Measurements from ENCODE around the gene IL13.

The IL13 gene

DNA sequence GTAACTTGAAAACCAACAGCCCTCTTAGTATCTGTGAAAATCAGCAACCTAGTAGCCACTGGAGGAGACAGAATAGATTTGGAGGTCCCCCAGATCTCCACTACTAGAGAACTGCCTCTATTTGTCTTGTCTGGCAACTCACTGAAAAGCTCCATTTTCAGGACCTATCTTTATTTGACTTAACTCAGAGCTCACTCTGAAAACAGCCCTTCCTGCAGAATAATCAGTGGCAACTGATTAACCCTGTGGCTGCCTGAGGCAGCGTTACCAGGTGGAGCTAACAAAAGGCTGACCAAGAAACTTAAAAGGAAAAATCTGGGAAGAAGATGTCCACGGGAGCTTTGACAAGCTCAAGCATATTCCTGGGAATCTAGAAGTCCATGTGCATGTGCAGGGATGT lies 10.5 kb upstream of the IL13 start:
- TF ChIP-seq EZH2phosphoT487 (IDR thresholded peaks at IDR 0.05; ENCODE audit: borderline replicate concordance, low read length), result no peak
- TF ChIP-seq, protein P1, sequence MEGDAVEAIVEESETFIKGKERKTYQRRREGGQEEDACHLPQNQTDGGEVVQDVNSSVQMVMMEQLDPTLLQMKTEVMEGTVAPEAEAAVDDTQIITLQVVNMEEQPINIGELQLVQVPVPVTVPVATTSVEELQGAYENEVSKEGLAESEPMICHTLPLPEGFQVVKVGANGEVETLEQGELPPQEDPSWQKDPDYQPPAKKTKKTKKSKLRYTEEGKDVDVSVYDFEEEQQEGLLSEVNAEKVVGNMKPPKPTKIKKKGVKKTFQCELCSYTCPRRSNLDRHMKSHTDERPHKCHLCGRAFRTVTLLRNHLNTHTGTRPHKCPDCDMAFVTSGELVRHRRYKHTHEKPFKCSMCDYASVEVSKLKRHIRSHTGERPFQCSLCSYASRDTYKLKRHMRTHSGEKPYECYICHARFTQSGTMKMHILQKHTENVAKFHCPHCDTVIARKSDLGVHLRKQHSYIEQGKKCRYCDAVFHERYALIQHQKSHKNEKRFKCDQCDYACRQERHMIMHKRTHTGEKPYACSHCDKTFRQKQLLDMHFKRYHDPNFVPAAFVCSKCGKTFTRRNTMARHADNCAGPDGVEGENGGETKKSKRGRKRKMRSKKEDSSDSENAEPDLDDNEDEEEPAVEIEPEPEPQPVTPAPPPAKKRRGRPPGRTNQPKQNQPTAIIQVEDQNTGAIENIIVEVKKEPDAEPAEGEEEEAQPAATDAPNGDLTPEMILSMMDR (IDR thresholded peaks at IDR 0.05; ENCODE audit: low read depth, low read length, poor library complexity, severe bottlenecking), result no peak
- Histone ChIP-seq H3K27me3 (ENCODE audit: control insufficient read depth, low read length) (0 out of 2 replicates have a peak, but pooled peaks cover 2% of the 10 kb centered on the region), H3K4me3 (ENCODE audit: low read length) (no peak overlapping the region), H4K20me1 (ENCODE audit: control insufficient read depth, insufficient read depth, low read depth, low read length) (no peaks in the 10 kb centered on the region), H3F3A (ENCODE audit: control insufficient read depth, insufficient read depth) (no peaks in the 10 kb centered on the region), H3K79me2 (ENCODE audit: control insufficient read depth, low read length) (no peaks in the 10 kb centered on the region), H3K27ac (ENCODE audit: low read depth, low read length) (no peak overlapping the region), H3K9me2 (replicated peaks; ENCODE audit: control insufficient read depth, low read length) (no peaks in the 10 kb centered on the region), H3K4me1 (ENCODE audit: control insufficient read depth, low read length) (no peaks in the 10 kb centered on the region), H3K36me3 (ENCODE audit: control insufficient read depth, low read length) (peaks cover 10% of the 10 kb centered on the region), H3K9me3 (ENCODE audit: control insufficient read depth, insufficient read depth, low read length) (no peaks in the 10 kb centered on the region), H3K4me2 (ENCODE audit: low read length) (no peak overlapping the region)

DNA sequence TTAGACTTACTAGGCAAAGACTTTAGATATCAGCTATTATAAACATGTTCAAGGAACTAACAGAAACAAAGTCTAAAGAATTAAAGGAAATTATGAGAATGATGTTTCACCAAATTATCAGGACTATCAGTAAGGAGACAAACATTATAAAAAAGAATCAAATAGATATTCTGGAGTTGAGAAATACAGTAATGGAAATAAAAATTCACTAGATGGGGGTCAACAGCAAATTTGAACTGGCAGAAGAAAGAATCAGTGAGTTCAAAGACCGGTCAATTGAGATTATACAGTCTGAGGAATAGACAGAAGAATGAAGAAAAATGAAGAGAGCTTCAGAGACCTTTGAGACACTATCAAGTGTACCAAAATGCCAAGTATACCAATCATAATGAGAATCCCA lies 9.6 kb upstream of the IL13 start:
- Histone ChIP-seq H3K4me3 (ENCODE audit: low read length) (no peak overlapping the region), H3F3A (ENCODE audit: control insufficient read depth, insufficient read depth) (no peaks in the 10 kb centered on the region), H3K4me2 (ENCODE audit: low read length) (no peak overlapping the region), H3K9me2 (replicated peaks; ENCODE audit: control insufficient read depth, low read length) (no peaks in the 10 kb centered on the region), H3K79me2 (ENCODE audit: control insufficient read depth, low read length) (no peaks in the 10 kb centered on the region), H3K9me3 (ENCODE audit: control insufficient read depth, insufficient read depth, low read length) (no peaks in the 10 kb centered on the region), H3K27me3 (ENCODE audit: control insufficient read depth, low read length) (0 out of 2 replicates have a peak, but pooled peaks cover 2% of the 10 kb centered on the region), H3K4me1 (ENCODE audit: control insufficient read depth, low read length) (no peaks in the 10 kb centered on the region), H3K27ac (ENCODE audit: low read depth, low read length) (no peak overlapping the region), H3K36me3 (ENCODE audit: control insufficient read depth, low read length) (peaks cover under 1% of the 10 kb centered on the region), H4K20me1 (ENCODE audit: control insufficient read depth, insufficient read depth, low read depth, low read length) (no peaks in the 10 kb centered on the region)
- no peak for TF ChIP-seq EZH2phosphoT487 (IDR thresholded peaks at IDR 0.05; ENCODE audit: borderline replicate concordance, low read length)
- TF ChIP-seq, protein P1 (IDR thresholded peaks at IDR 0.05; ENCODE audit: low read depth, low read length, poor library complexity, severe bottlenecking), result no peak

DNA sequence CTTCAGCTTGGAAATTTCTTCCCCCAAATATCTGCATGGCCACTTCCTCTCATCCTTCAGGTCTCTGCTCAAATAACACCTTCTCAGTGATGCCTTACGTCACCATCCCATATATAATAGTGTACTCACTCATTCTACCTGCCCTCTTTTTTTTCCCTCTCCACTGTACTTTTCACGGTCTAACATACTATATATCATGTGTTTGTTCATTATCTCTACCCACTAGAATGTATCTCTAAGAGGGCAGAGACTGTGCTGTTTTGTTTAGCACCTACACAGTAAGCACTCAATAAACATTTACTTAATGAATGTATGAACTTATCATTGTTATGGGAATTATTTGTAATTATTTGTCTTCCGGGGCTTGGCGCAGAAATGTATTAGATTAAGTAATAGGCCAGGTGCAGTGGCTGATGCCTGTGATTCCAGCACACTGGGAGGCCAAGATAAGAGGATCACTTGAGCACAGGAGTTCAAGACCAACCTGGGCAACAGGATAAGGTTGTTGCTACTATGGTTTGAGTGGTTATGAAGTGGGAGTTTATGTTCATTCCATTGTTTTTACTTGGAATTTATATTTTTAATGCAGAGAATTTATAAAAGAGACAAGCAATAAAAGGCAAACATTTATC lies 6.0 kb upstream of the IL13 start:
- H3F3A ChIP-seq (ENCODE audit: control insufficient read depth, insufficient read depth), result no peaks in the 10 kb centered on the region
- no peaks in the 10 kb centered on the region for H3K4me1 ChIP-seq (ENCODE audit: control insufficient read depth, low read length)
- H3K4me2 ChIP-seq (ENCODE audit: low read length), result no peak overlapping the region
- no peaks in the 10 kb centered on the region for H4K20me1 ChIP-seq (ENCODE audit: control insufficient read depth, insufficient read depth, low read depth, low read length)
- no peaks in the 10 kb centered on the region for H3K79me2 ChIP-seq (ENCODE audit: control insufficient read depth, low read length)
- H3K9me2 ChIP-seq (replicated peaks; ENCODE audit: control insufficient read depth, low read length), result no peaks in the 10 kb centered on the region
- H3K9me3 ChIP-seq (ENCODE audit: control insufficient read depth, insufficient read depth, low read length), result no peaks in the 10 kb centered on the region
- H3K27me3 ChIP-seq (ENCODE audit: control insufficient read depth, low read length), result peaks cover 7% of the 10 kb centered on the region; the same call in 1 of the 2 replicates
- no peak for TF ChIP-seq EZH2phosphoT487 (IDR thresholded peaks at IDR 0.05; ENCODE audit: borderline replicate concordance, low read length)
- TF ChIP-seq, protein P1 (IDR thresholded peaks at IDR 0.05; ENCODE audit: low read depth, low read length, poor library complexity, severe bottlenecking), result no peak
- H3K36me3 ChIP-seq (ENCODE audit: control insufficient read depth, low read length), result no peaks in the 10 kb centered on the region
- no peak overlapping the region for H3K4me3 ChIP-seq (ENCODE audit: low read length)
- no peak overlapping the region for H3K27ac ChIP-seq (ENCODE audit: low read depth, low read length)
